BLaER1 (cell line): Measurements from ENCODE around the gene SRI.

ENCODE experiments used
- H3K27ac ChIP-seq: shearing (Covaris generic); formaldehyde crosslinking; 2 replicates; pipeline ENCODE4 v1.8.1; 2022
- H3K27me3 ChIP-seq: shearing (Covaris generic); formaldehyde crosslinking; 2 replicates; pipeline ENCODE4 v1.8.1; 2022
- H3K36me3 ChIP-seq: shearing (Covaris generic); formaldehyde crosslinking; 2 replicates; pipeline ENCODE4 v1.8.1; 2022
- H3K4me1 ChIP-seq: shearing (Covaris generic); formaldehyde crosslinking; 2 replicates; pipeline ENCODE4 v1.8.1; 2022
- H3K4me2 ChIP-seq: shearing (Covaris generic); formaldehyde crosslinking; 2 replicates; pipeline ENCODE4 v1.8.1; 2022
- H3K4me3 ChIP-seq: shearing (Covaris generic); formaldehyde crosslinking; 2 replicates; pipeline ENCODE4 v1.8.1; 2022
- H3K9ac ChIP-seq: shearing (Covaris generic); formaldehyde crosslinking; 2 replicates; pipeline ENCODE4 v1.8.1; 2022
- H3K9me3 ChIP-seq: shearing (Covaris generic); formaldehyde crosslinking; 2 replicates; pipeline ENCODE4 v1.8.1; 2022
- H4K20me1 ChIP-seq: shearing (Covaris generic); formaldehyde crosslinking; 2 replicates; pipeline ENCODE4 v1.8.1; 2022
- Cebpa-rat ChIP-seq: shearing (Covaris generic); IDR thresholded peaks from 2 replicates; pipeline ENCODE4 v1.8.1; 2022

The SRI gene

GRCh38 chr7:88226201-88226600, 6.4 kb upstream of the SRI start:
- no peak overlapping the region for H3K4me2 ChIP-seq
- H4K20me1 ChIP-seq = no peaks in the 10 kb centered on the region
- no peak overlapping the region for H3K9ac ChIP-seq
- H3K27me3 ChIP-seq = no peaks in the 10 kb centered on the region
- H3K9me3 ChIP-seq = peaks cover 4% of the 10 kb centered on the region; the same call in 1 of the 2 replicates
- TF ChIP-seq Cebpa-rat = no peak
- H3K27ac ChIP-seq = no peak overlapping the region
- H3K4me3 ChIP-seq = no peak overlapping the region
- H3K36me3 ChIP-seq = no peaks in the 10 kb centered on the region
- peaks cover 3% of the 10 kb centered on the region; the same call in 1 of the 2 replicates for H3K4me1 ChIP-seq

DNA sequence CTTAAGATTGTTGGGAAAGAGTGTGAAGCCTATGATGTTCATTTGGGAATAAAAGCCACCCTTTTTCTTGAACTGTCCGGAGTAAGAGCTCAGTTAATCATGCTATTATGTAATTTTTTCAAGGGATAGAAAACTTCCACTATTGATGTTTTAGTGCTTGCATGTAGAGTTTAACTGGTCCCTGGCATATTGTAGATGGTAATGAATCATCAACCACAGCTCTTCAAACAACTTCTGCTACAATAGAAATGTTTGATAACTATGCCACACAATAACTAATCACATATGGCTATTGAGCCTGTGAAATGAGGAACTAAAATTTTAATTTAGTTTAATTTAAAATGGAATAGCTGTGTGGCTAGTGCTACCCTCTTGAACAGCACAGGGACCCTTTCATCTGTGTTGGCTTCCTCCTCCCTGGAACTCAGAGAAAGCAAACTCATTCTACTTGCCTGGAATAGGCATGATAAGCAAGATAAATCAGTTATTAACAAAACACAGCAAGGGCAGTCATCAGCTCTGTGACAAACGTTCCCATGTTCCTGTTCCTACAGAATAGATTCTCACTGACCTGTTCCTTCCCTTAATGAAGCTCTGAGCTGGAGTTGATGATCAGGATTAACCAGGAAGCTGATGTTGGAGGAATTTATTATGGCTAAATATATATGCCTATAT, 4.9 kb upstream of the SRI start:
- Histone ChIP-seq H3K4me2 (no peak overlapping the region), H3K9ac (no peak overlapping the region), H3K27ac (no peak overlapping the region)

DNA sequence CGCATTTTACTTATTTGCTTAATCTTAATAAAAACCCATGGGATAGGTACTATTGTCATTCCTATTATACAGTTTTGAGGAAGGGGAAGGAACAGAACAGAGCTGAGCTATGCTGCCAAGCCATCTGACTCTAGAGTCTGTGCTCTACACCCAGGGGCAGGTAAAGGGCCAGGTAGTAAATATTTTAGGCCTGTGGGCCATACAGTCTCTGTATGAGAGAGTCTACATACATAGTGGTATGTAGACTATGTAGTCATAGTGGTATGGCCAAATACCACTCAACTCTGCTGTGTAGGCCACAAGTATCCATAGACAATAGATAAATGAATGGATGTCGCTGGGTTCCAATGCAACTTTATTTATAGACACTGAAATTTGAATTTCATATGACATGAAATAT, 3.4 kb upstream of the SRI start:
- Histone ChIP-seq H3K27me3 (no peaks in the 10 kb centered on the region), H3K4me3 (no peak overlapping the region), H3K9ac (no peak overlapping the region), H3K4me2 (no peak overlapping the region), H3K36me3 (no peaks in the 10 kb centered on the region), H3K27ac (no peak overlapping the region), H3K4me1 (peaks cover 11% of the 10 kb centered on the region), H4K20me1 (peaks cover 6% of the 10 kb centered on the region), H3K9me3 (no peaks in the 10 kb centered on the region)
- no peak for TF ChIP-seq Cebpa-rat

More for the DNA sequence above, 4.9 kb upstream of the SRI start:
- H3K9me3 ChIP-seq = peaks cover 4% of the 10 kb centered on the region; the same call in 1 of the 2 replicates
- no peaks in the 10 kb centered on the region for H4K20me1 ChIP-seq
- TF ChIP-seq Cebpa-rat = no peak
- no peaks in the 10 kb centered on the region for H3K36me3 ChIP-seq
- H3K4me3 ChIP-seq = no peak overlapping the region
- peaks cover 9% of the 10 kb centered on the region for H3K4me1 ChIP-seq
- no peaks in the 10 kb centered on the region for H3K27me3 ChIP-seq

DNA sequence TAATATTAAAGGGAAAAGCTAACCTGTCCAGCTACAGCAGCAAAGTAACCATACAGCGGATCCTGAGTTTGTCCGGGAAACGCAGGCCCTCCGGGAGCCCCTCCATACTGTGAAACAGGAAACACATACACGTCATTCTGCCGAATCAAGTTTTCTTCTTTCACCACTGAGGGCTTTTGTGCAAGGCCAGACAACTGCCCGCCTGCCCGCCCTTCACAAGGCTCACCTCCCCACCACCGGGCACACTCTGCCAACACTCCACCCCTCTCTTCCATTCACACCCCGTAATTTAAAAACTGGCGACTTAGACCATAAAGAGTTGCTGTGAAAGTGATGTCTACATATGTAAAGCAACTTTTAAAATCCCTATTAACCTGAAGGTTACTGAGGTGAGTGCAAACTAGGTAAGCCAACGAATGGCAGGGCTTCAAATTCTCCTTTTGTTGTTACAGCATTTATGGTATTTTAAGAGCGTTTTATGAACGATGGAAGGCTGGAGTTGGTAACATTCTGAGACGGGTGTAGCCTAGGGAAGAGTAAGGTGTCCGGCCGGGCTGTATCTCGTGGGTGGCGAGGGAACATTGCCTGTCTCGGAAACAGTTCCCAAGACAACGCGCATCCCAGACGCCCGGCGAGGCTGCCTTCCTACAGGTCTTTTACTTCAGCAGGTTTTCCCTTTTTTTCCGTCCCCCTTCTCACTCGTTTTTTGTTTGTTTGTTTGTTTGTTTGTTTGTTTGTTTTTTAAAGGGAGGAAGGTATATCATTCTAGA, 817 bp downstream of the SRI start:
- TF ChIP-seq Cebpa-rat = no peak
- H3K9me3 ChIP-seq = no peaks in the 10 kb centered on the region
- H3K27ac ChIP-seq = peak overlapping the region; percentile 94
- peaks cover 20% of the 10 kb centered on the region for H3K4me1 ChIP-seq
- H3K27me3 ChIP-seq = no peaks in the 10 kb centered on the region
- peaks cover 30% of the 10 kb centered on the region for H3K36me3 ChIP-seq
- H3K4me3 ChIP-seq = peak overlapping the region; percentile 91
- H3K4me2 ChIP-seq = peak overlapping the region; percentile 88
- H3K9ac ChIP-seq = peak overlapping the region; percentile 93
- peaks cover 32% of the 10 kb centered on the region for H4K20me1 ChIP-seq

DNA sequence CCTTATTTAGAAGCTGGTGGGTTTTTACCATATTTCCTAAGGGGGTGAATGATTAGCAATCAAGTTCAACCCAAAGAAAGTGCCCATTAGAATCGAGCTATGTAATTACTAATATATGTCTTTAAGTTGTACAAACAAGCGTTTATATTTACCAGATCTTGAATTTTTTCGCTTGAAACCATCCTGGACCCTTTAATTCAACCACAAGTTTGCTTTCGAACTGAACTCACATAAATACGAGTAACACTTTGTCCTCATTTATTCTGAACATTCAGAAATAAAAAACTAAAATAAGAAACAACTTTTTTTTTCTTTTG, 1.5 kb downstream of the SRI start:
- H3K4me2 ChIP-seq = peak overlapping the region; percentile 88
- no peak for TF ChIP-seq Cebpa-rat
- H3K9me3 ChIP-seq = no peaks in the 10 kb centered on the region
- H3K9ac ChIP-seq = peak overlapping the region; percentile 93
- peaks cover 35% of the 10 kb centered on the region for H4K20me1 ChIP-seq
- H3K36me3 ChIP-seq = peaks cover 36% of the 10 kb centered on the region
- peak overlapping the region; percentile 91 for H3K4me3 ChIP-seq
- peaks cover 20% of the 10 kb centered on the region for H3K4me1 ChIP-seq
- H3K27ac ChIP-seq = peak overlapping the region; percentile 94
- H3K27me3 ChIP-seq = no peaks in the 10 kb centered on the region

DNA sequence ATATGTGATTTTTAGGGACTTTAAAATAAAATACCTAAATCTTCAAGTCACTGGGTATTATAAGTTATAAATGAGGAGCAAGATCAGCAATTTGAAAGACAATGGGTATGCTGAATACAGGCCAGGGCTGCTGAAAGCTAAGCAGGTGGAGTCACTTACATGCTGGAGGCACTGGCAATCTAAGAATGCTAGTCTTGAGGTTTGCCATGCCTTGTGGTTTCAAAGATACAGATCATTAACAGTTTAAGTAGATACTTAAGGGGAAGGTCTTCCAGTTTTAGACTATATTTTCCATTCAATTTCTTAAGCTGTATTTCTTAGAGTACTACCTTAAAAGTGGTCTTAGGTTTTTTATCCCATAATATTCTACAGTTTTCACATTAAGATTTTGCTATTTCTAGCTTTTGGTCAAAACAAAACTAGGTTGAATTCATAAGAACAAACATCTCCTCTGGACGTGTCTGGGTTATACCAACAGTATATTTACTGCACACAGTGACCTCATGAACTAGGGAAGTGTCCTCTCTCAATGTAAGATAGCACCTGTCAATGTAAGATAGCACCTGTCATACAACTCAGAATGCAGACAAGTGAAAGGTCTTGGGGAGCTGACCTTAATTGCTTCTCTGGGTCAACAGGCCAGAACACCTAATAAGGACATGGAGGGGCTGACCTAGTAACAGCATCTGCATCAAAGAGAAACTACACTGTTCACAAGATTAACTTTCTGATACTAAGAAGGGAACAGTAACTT, 2.0 kb downstream of the SRI start:
- Histone ChIP-seq H3K9ac (peak overlapping the region; percentile 93), H3K9me3 (no peaks in the 10 kb centered on the region), H3K4me1 (peaks cover 20% of the 10 kb centered on the region), H3K27me3 (no peaks in the 10 kb centered on the region), H3K36me3 (peaks cover 41% of the 10 kb centered on the region), H3K27ac (peak overlapping the region; percentile 94; the same call in 1 of the 2 replicates), H3K4me3 (peak overlapping the region; percentile 91), H4K20me1 (peaks cover 40% of the 10 kb centered on the region), H3K4me2 (peak overlapping the region; percentile 88)
- no peak for TF ChIP-seq Cebpa-rat

- no peak for TF ChIP-seq Cebpa-rat
- H3K9me3 ChIP-seq = no peaks in the 10 kb centered on the region
- H3K9ac ChIP-seq = no peak overlapping the region
- peaks cover 56% of the 10 kb centered on the region for H4K20me1 ChIP-seq
- H3K36me3 ChIP-seq = peaks cover 57% of the 10 kb centered on the region
- peaks cover 20% of the 10 kb centered on the region for H3K4me1 ChIP-seq
- no peaks in the 10 kb centered on the region for H3K27me3 ChIP-seq
- no peak overlapping the region for H3K4me2 ChIP-seq
- H3K27ac ChIP-seq = no peak overlapping the region
- no peak overlapping the region for H3K4me3 ChIP-seq
Measured at GRCh38 chr7:88216276-88216675, 3.6 kb downstream of the SRI start.

DNA sequence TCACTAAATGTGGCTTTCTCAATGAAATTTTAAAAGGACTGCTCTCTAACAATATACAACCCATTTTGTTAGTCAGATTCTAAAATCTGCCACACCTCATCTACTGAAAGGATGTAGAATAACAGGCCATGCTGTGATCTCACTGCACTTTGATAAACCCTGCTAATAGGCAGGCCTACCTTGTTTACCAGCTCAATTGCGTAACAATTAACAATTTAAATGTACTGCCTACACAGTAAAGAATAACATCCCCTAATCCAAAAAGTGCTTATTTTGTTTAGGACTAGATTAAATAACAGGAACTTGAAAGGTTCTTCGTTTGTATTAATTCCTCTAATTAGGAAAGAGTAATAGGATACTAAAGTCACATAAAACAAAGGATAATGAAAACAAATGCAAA, 4.5 kb downstream of the SRI start:
- Histone ChIP-seq H3K27me3 (no peaks in the 10 kb centered on the region), H4K20me1 (peaks cover 62% of the 10 kb centered on the region), H3K9me3 (no peaks in the 10 kb centered on the region), H3K4me2 (no peak overlapping the region), H3K4me3 (no peak overlapping the region), H3K4me1 (peaks cover 11% of the 10 kb centered on the region), H3K9ac (no peak overlapping the region), H3K36me3 (peaks cover 63% of the 10 kb centered on the region), H3K27ac (no peak overlapping the region)
- peak; percentile 21; the same call in 1 of the 2 replicates for TF ChIP-seq Cebpa-rat

- Histone ChIP-seq H3K27ac (no peak overlapping the region), H3K36me3 (peaks cover 71% of the 10 kb centered on the region), H3K9me3 (no peaks in the 10 kb centered on the region), H3K27me3 (no peaks in the 10 kb centered on the region), H4K20me1 (peaks cover 70% of the 10 kb centered on the region), H3K4me2 (no peak overlapping the region), H3K4me3 (no peak overlapping the region), H3K4me1 (peaks cover 11% of the 10 kb centered on the region), H3K9ac (no peak overlapping the region)
- TF ChIP-seq Cebpa-rat = no peak
Measured at GRCh38 chr7:88214456-88214855, 5.4 kb downstream of the SRI start.

GRCh38 chr7:88212918-88213317, 6.9 kb downstream of the SRI start:
- no peak overlapping the region for H3K4me3 ChIP-seq
- no peaks in the 10 kb centered on the region for H3K27me3 ChIP-seq
- no peak overlapping the region for H3K27ac ChIP-seq
- no peaks in the 10 kb centered on the region for H3K9me3 ChIP-seq
- H4K20me1 ChIP-seq = peaks cover 60% of the 10 kb centered on the region
- TF ChIP-seq Cebpa-rat = no peak
- no peak overlapping the region for H3K9ac ChIP-seq
- peaks cover 6% of the 10 kb centered on the region for H3K4me1 ChIP-seq
- no peak overlapping the region for H3K4me2 ChIP-seq
- peaks cover 86% of the 10 kb centered on the region for H3K36me3 ChIP-seq
